CD4-positive, alpha-beta T cell treated with Interleukin-6 at 100 ng/mL for 8 hours (primary cell): ENCODE measurements around the gene PLPP2.
A peak's percentile ranks its signal among the peaks of the same experiment; 100 is the strongest.

Experiments
- DNase-seq: peaks from one replicate; pipeline ENCODE4 v3.0.0-alpha.2; 2020; ENCODE audit warnings: mixed read lengths, low spot score

Gene PLPP2

DNA sequence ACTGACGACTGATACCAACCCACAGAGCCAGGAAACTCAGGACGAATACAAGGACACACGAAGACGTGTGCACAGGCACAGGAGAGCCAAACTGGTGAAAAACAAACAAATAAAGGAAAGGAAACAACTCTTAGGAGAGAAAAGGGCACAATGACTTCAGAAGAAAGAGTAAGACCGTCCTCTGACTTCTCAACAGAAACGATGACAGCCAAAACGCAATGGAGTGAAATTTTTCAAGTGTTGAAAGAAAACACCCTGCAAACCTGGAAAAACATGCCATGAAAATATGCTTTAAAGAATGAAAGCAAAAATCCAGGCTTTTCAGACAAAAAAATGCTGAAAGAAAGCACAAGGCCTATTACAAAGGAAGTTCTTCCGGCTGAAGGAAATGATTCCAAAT, 24.6 kb upstream of the PLPP2 start:
- no peak for DNase-seq

DNA sequence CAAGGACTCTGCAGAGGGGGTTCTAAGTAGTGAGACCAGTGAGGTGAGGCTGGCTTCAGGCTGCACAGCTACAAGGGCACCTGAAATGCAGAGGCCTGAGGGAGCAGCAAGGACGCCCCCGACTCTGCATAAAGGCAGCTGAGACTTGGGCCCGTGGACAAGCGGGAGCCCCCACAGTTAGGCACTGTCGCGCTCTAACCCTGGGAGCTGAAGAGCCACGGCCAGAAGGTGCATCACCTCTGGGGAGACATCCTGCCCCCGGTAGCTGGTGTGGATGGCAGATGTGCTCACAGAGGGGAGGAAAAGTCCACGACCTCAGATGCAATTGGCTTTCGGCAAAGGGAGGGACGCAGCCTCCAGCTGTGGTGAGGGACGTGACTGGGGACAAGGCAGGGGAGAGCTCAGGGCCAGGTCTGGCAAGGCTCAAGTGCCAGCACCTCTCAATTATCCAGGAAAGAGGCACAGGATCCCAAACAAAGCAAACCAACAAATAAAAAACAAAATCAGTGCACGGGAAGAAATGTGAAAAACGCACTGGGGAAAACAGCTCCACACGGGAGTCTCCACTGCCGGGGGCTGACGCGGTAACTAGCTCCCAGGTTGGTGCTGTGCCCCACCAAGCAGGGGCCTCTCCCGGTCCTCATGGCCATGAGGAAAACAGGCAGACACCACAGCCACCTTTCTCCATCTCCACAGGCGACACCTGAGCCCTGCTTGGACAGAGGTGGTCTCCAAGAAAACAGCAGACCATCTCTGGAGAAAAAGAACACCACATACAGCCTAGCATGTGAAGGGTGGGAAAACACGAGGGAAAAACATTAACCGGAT, 23.0 kb upstream of the PLPP2 start:
- DNase-seq, result no peak

GRCh38 chr19:313169-313987, 22.2 kb upstream of the PLPP2 start:
- no peak for DNase-seq

DNA sequence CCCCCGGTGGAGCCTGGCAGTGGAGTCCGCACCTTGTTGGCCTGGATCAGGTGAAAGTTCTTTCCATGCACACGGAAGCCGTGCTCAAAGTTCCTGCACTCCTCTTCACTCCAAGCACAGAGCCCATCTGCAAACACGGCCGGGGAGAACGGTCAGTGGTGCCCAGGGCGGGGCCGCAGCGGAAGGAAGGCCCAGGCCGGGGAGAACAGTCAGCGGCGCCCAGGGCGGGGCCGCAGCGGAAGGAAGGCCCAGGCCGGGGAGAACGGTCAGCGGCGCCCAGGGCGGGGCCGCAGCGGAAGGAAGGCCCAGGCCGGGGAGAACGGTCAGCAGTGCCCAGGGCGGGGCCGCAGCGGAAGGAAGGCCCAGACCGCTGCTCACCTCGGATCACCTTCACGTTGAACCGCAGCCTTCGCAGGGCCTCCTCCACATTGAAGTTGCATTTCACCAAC, 20.6 kb upstream of the PLPP2 start:
- DNase-seq, result no peak

- no peak for DNase-seq
Measured at GRCh38 chr19:310781-311496, 19.7 kb upstream of the PLPP2 start.

- no peak for DNase-seq
Measured at GRCh38 chr19:310141-310651, 19.0 kb upstream of the PLPP2 start.

DNA sequence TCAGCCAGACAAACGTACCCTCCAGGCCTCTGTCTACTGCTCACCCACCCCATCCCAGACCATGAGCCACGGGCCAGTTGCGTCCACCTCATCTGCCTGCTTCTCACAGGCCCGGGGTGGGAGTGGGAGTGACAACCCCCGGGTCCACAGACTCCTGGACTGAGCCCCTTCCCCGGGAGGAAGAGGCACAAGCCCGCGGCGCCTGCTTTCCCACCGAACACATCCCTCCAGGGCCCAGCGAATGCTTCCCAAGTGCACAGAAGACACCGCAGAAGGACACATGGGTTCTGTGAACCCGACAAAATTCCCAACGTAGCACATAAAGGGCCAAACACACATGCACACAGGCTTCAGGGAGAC, 18.0 kb upstream of the PLPP2 start:
- no peak for DNase-seq

GRCh38 chr19:308471-309205, 17.4 kb upstream of the PLPP2 start:
- DNase-seq, result no peak

GRCh38 chr19:307793-308420, 16.7 kb upstream of the PLPP2 start:
- no peak for DNase-seq

DNA sequence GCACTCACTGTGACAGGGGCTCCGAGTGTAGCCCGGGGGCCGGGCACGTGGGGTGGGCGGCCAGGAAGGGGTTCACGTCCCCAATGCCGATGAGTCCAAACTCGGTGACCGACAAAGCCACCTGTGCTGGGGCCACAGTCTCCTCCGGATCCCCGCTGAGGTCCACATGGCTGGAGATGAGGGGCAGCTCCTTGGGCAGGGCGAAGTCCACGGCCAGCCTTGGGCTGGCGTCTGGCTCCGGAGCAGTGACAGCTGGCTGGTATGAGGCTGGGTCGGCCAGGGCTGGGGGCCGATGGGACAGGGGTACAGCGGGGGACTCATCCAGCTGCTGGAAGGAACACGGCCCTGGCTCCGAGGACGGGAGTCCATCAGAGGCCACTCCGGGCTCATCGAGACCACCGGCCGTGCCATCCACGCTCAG, 15.9 kb upstream of the PLPP2 start:
- DNase-seq, result no peak

GRCh38 chr19:306151-306900, 15.1 kb upstream of the PLPP2 start:
- no peak for DNase-seq

DNA sequence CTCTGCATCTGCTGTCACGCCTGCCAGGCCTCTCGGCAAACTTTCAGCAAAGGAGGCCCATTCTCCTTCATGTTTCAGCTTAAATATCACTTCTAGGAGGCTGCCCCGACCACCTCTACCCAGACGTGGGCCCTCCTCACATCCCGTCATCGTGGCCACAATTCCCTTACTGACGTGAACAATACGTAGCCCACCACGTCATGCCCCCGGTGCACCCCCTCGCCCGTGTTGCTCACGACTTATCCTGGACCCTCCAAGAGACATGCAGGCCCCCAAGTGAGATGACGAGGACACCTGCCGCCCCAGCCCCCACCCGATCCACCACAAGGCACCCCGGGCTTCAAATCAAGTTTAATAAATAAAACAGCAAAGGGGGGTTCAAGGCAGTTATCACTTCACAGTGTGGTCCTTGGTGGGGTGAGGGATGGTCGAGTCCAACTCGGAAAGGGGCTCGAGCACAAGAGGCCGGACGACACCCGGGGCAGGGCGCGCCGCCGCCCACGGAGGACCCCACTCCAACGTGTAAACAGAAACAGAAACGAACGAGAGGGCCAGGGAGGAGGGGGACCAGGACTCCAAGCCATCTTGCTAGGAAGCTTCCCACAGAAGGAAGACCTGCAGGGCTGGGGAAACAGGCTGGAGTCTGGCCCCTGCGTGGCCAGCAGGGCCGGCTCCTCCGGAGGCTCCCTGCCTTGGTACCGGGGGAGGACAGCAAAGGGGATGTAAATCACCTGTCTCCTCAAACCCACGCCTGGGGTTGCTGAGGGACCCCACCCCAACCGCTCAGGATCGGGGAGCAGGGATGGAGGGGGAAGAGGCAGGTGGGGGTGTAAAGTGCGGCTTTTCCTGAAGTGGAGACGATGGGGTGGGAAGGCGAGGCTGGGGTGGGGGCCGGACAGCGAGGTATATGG, 14.3 kb upstream of the PLPP2 start:
- no peak for DNase-seq

GRCh38 chr19:296476-297225, 5.4 kb upstream of the PLPP2 start:
- no peak for DNase-seq

GRCh38 chr19:295687-296370, 4.6 kb upstream of the PLPP2 start:
- no peak for DNase-seq

DNA sequence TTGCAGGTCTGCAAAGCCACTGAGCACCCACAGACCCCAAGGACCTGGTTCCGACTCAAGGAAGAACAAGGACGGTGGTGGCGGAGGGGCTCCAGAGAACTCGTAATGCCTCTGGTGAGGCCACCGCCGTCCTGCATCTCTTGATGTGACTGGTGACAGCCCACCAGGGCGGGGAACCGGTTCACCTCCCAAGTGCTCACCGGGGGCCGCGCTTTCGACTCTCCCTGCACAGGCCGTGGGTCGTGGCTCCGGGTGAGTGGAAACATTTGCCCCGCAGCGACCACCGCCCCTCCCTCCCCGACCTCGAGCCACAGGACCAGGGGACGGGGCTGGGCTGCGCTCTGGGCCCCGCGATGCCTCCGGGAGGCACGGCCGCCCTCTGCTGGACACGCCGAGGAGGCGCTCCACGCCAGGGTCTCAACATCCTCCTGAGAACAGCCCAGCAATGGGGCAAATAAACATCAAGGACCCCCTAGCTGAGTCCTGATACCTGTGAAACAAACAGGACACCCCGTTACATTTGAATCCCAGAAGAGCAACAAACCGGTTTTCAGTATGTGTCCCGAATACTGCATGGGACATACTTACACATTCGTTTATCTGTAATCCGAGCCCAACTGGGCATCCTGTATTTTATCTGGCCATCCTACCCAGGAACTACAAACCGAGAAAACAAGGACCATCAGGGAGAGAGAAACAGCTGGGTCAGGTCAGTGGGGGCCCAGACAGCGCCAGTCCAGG, 3.9 kb upstream of the PLPP2 start:
- peak; percentile 18 for DNase-seq

GRCh38 chr19:294341-294945, 3.2 kb upstream of the PLPP2 start:
- no peak for DNase-seq
